Measurements from ENCODE around the gene MFN2. TPM values are rescaled to one million over a fixed set of nuclear protein-coding genes. Genes with fewer than 3 reads are reported as not detected.

Gene MFN2
- polyA plus RNA-seq, 1 of the 3 experiments (the other 2 are of a cell fraction): 43.2 TPM

GRCh38 chr1:12026586-12026985 is 46.3 kb downstream of the MFN2 start:
- H4K20me1 ChIP-seq (ENCODE audit: insufficient read depth): no peaks in the 10 kb centered on the region
- no peak for DNase-seq
- ChIA-PET POLR2A (interaction anchor here (0.7 kb wide), 1 partner anchor 48 kb away, joined by 3 read pairs; no protein-coding TSS in a partner anchor), CTCF (interaction anchor here (1.4 kb wide), 1 partner anchor 52 kb away, joined by 3 read pairs; no protein-coding TSS in a partner anchor)
- H3F3A ChIP-seq (replicated peaks; ENCODE audit: insufficient read depth): no peaks in the 10 kb centered on the region
- H3K27me3 ChIP-seq (ENCODE audit: insufficient read depth): no peaks in the 10 kb centered on the region
- no peak overlapping the region for H2AFZ ChIP-seq (ENCODE audit: low read depth)
- H3K9me2 ChIP-seq: no peaks in the 10 kb centered on the region
- H3K9ac ChIP-seq: no peak overlapping the region
- H3K4me1 ChIP-seq (ENCODE audit: control insufficient read depth in 1 of 2, insufficient read depth in 2 of 2, low read depth in 1 of 2, low read length in 1 of 2): no peaks in the 10 kb centered on the region
- no peak for TF ChIP-seq JUND (IDR thresholded peaks at IDR 0.05)
- TF ChIP-seq CHD2 (IDR thresholded peaks at IDR 0.05; ENCODE audit: low read length, partially characterized antibody): no peak
- no peak for TF ChIP-seq FOSL2 (IDR thresholded peaks at IDR 0.05; ENCODE audit: borderline replicate concordance, low read depth)
- no peak for TF ChIP-seq RXRA (IDR thresholded peaks at IDR 0.05; ENCODE audit: borderline replicate concordance, low read depth)
- TF ChIP-seq SIN3A (IDR thresholded peaks at IDR 0.05; ENCODE audit: borderline replicate concordance, low read depth, low read length): no peak
- TF ChIP-seq ZBTB33 (IDR thresholded peaks at IDR 0.05; ENCODE audit: borderline replicate concordance, low read depth): no peak
- no peak for TF ChIP-seq NFIC (IDR thresholded peaks at IDR 0.05; ENCODE audit: borderline replicate concordance)
- no peak for TF ChIP-seq MAX (IDR thresholded peaks at IDR 0.05; ENCODE audit: low read depth)
- TF ChIP-seq TAF1 (IDR thresholded peaks at IDR 0.05; ENCODE audit: borderline replicate concordance, low read depth, low read length): no peak
- no peak for TF ChIP-seq TEAD4 (IDR thresholded peaks at IDR 0.05; ENCODE audit: borderline replicate concordance, insufficient read depth)
- TF ChIP-seq EP300 (IDR thresholded peaks at IDR 0.05; ENCODE audit: borderline replicate concordance in 1 of 2, low read depth in 1 of 2, low read length in 1 of 2): no peak
- no peak for TF ChIP-seq CTCF (IDR thresholded peaks at IDR 0.05)
- TF ChIP-seq USF1 (IDR thresholded peaks at IDR 0.05; ENCODE audit: borderline replicate concordance, low read depth): no peak
- no peak overlapping the region for H3K4me2 ChIP-seq
- H3K4me3 ChIP-seq (ENCODE audit: low read depth in 2 of 2, low read length in 1 of 2): no peak overlapping the region
- no peaks in the 10 kb centered on the region for H3K9me3 ChIP-seq
- no peak overlapping the region for H3K27ac ChIP-seq (ENCODE audit: low read depth in 2 of 2, low read length in 1 of 2)
- H3K36me3 ChIP-seq (replicated peaks in 1 of 2; ENCODE audit: control insufficient read depth in 1 of 2, insufficient read depth in 2 of 2, low read length in 1 of 2): peaks cover 14 to 18% of the 10 kb centered on the region in 2 experiments
- 93% methylated on average over 10 of the region's 10 CpGs for WGBS (ENCODE audit: low lambda C conversion rate)
- no peaks in the 10 kb centered on the region for H3K79me2 ChIP-seq (ENCODE audit: insufficient read depth)

Measured in SK-N-SH (cell line).